Brain microvascular endothelial cell (primary cell): ENCODE measurements around the gene OPN3.

Experiments used
- DNase-seq: peaks from one replicate; pipeline ENCODE4 v3.0.0-alpha.2; 2020
- H3K27ac ChIP-seq: fragments of 250-450 bp; sonication (Bioruptor Pico); 2 replicates; pipeline ENCODE4 v1.5.1; 2020; ENCODE audit warnings: mild to moderate bottlenecking, moderate library complexity
- H3K27me3 ChIP-seq: fragments of 250-450 bp; sonication (Bioruptor Pico); replicated peaks from 2 replicates; pipeline ENCODE4 v1.5.1; 2020; ENCODE audit warnings: mild to moderate bottlenecking
- H3K36me3 ChIP-seq: fragments of 250-450 bp; sonication (Bioruptor Pico); replicated peaks from 2 replicates; pipeline ENCODE4 v1.5.1; 2020; ENCODE audit warnings: mild to moderate bottlenecking
- H3K4me3 ChIP-seq: 2 replicates; pipeline ENCODE4 v1.5.1; 2011; ENCODE audit warnings: low read depth, mild to moderate bottlenecking, control low read depth, low read length, moderate library complexity
- in situ Hi-C: cut with HindIII; loops from 2 replicates; pipeline ENCODE4 v1.10.0; 2017; ENCODE audit warnings: low sequenced_read_pairs, low pct_ligation_motif_present
- TF ChIP-seq, protein P1 (sequence below): IDR thresholded peaks from 2 replicates; pipeline ENCODE4 v1.5.1; 2011; ENCODE audit warnings: low read depth, mild to moderate bottlenecking, moderate library complexity, low read length, control low read depth, inconsistent platforms; ENCODE audit errors: missing control alignments

OPN3 gene

DNA sequence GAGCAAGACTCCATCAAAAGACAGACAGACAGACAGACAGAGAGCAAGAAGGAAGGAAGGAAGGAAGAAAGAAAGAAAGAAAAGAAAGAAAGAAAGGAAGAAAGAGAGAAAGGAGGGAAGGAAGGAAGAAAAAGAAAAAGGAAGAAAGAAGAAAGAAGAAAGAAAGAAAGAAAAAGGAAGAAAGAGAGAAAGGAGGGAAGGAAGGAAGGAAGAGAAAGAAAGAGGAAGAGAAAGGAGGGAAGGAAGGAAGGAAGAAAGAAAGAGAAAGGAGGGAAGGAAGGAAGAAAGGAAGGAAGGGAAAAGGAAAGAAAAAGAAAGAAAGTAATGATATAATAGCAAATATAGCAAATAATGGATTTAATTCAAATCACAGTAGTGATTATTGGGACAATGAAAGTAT lies 32.7 kb downstream of the OPN3 start:
- DNase-seq, result no peak
- in situ Hi-C loops, result no loop called here
- no peaks in the 10 kb centered on the region for H3K27me3 ChIP-seq
- TF ChIP-seq, protein P1, sequence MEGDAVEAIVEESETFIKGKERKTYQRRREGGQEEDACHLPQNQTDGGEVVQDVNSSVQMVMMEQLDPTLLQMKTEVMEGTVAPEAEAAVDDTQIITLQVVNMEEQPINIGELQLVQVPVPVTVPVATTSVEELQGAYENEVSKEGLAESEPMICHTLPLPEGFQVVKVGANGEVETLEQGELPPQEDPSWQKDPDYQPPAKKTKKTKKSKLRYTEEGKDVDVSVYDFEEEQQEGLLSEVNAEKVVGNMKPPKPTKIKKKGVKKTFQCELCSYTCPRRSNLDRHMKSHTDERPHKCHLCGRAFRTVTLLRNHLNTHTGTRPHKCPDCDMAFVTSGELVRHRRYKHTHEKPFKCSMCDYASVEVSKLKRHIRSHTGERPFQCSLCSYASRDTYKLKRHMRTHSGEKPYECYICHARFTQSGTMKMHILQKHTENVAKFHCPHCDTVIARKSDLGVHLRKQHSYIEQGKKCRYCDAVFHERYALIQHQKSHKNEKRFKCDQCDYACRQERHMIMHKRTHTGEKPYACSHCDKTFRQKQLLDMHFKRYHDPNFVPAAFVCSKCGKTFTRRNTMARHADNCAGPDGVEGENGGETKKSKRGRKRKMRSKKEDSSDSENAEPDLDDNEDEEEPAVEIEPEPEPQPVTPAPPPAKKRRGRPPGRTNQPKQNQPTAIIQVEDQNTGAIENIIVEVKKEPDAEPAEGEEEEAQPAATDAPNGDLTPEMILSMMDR, result no peak
- no peak overlapping the region for H3K27ac ChIP-seq
- H3K36me3 ChIP-seq, result no peaks in the 10 kb centered on the region
- H3K4me3 ChIP-seq, result no peak overlapping the region

DNA sequence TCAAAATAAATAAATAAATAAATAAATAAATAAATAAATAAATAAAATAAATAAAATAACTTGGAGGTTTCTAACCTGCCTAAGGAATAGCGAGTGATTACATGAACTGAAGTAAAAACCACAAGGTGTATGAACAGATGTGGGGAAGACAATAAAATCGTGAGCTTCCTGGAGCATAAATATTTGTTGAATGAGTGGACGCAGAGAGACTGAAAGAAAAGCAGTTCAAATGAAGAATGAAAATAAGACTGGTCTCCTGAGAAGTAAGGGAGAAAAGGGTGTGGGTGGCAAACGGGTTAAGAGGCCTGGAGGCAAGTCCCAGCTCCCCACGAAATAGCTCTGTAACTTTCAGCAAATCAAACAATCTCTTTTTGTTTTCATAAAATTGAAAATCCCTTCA lies 33.6 kb downstream of the OPN3 start:
- H3K27ac ChIP-seq, result no peak overlapping the region
- no peaks in the 10 kb centered on the region for H3K36me3 ChIP-seq
- H3K27me3 ChIP-seq, result no peaks in the 10 kb centered on the region
- H3K4me3 ChIP-seq, result no peak overlapping the region
- no peak for DNase-seq
- TF ChIP-seq, protein P1, result no peak
- in situ Hi-C loops, result no loop called here

DNA sequence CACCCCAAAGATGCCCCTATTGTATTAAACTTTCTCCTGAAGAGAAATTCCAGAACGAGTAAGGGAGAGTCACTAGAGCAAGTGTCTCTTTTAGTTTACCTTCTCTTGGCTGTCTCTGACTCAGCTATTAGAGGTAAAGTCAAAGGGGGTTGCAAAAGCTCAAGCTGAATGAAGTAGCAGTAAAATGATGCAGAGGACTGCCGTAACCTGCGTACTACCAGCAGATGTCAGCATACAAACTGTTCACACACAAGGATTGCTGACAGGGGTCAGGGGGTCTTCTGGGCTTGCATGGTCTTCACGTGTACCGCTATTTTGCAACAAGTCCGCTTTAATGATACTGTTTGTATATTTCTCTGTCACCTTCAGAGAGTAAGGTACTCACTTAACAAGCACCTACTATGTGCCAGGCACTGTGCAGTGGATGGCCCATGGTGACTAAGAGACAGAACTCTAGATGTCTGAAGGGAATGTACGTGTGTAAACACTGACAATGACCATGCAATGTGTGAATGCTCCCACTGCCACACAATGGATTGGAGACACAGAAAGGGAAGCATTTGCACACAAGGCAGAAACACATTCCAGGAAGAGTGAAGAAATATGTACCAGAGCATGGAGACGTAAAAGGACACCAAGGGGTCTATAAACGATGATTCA lies 34.9 kb downstream of the OPN3 start:
- TF ChIP-seq, protein P1, result peak; percentile 50
- H3K36me3 ChIP-seq, result no peaks in the 10 kb centered on the region
- no peak overlapping the region for H3K4me3 ChIP-seq
- H3K27me3 ChIP-seq, result no peaks in the 10 kb centered on the region
- DNase-seq, result no peak
- H3K27ac ChIP-seq, result no peak overlapping the region
- in situ Hi-C loops, result no loop called here

DNA sequence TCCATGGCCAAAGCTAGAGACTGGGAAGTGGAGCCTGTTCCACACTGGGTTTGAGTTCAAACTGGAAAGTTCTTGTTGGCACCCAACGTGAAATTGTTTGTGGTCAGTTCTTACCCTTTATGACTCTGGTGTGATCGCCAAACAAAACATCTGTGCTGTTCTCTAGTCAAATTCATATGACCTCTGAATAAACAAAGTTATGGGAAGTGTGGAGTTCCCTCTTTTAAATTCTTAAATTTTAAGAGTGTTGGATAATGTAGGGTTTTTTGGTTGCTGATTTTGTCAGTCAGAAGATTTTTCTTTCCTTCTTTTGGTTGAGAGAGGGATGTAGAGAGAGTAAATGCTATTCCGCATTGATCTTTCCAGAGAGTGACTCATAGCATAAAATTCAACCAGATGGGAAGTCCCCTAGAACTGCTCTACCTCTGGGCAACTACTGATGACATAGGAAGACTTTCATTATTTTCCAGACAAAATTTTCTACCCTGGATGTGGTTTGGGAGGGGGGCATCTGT lies 36.4 kb downstream of the OPN3 start:
- TF ChIP-seq, protein P1, result no peak
- DNase-seq, result peak; percentile 48
- no peaks in the 10 kb centered on the region for H3K27me3 ChIP-seq
- no peaks in the 10 kb centered on the region for H3K36me3 ChIP-seq
- in situ Hi-C loops, result no loop called here
- no peak overlapping the region for H3K4me3 ChIP-seq
- peak overlapping the region; percentile 8 for H3K27ac ChIP-seq

DNA sequence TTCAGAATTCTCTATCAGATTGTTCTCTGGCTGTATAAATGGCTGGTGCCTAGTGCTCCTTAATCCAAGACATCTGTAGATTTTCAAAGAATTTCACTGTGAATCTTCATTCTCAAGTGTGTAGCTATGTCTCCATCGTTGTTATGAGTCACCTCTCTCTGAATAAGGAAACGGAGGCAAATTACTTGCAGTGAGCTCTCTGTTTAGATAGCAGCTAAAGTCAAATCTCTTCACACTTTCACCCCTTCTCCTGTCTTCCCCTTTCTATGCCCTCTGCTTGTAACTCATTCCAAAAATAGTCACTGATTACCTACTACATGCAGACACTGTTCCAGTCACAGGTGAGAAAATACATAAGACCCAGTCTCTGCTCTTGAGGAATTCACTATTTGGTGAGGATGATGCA lies 39.7 kb downstream of the OPN3 start:
- TF ChIP-seq, protein P1, result no peak
- H3K27ac ChIP-seq, result no peak overlapping the region
- H3K4me3 ChIP-seq, result no peak overlapping the region
- H3K36me3 ChIP-seq, result no peaks in the 10 kb centered on the region
- DNase-seq, result no peak
- no peaks in the 10 kb centered on the region for H3K27me3 ChIP-seq
- in situ Hi-C loops, result no loop called here

DNA sequence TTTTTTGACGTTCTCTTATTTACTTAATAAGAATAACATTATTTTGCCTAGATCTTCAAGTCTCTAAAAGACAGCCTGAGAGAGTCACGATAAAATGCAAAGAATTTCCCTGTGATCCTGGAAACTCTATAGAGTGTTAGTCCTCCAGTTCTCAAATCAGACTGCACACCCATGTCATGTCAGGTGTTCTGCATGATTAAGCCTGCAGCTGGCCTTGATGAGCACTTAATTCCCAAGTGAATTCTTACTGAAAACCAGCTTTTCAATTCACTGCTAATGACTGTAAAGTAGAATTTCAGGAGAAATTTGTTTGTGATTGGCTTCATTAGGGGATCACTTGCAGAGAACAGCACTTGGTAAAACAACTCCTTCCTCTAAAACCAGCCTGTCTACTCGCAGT lies 41.9 kb downstream of the OPN3 start:
- Histone ChIP-seq H3K27ac (no peak overlapping the region), H3K27me3 (no peaks in the 10 kb centered on the region), H3K36me3 (no peaks in the 10 kb centered on the region), H3K4me3 (no peak overlapping the region)
- in situ Hi-C loops, result no loop called here
- TF ChIP-seq, protein P1, result no peak
- DNase-seq, result no peak
